HG02840 (cell line): ENCODE measurements around the gene CTCFL.
"Not testable (repeated sequence)": the region's sequence is repeated elsewhere in the genome, so short reads cannot be mapped to it uniquely, and the experiment has no call there.

ENCODE experiments used
- ATAC-seq: cut with Tn5 transposase; IDR thresholded peaks from one replicate; pipeline ENCODE4 v1.9.1; 2021; ENCODE audit warnings: mild to moderate bottlenecking, moderate library complexity, moderate number of reproducible peaks; ENCODE audit not compliant: unreplicated experiment, low FRiP score

Gene CTCFL

DNA sequence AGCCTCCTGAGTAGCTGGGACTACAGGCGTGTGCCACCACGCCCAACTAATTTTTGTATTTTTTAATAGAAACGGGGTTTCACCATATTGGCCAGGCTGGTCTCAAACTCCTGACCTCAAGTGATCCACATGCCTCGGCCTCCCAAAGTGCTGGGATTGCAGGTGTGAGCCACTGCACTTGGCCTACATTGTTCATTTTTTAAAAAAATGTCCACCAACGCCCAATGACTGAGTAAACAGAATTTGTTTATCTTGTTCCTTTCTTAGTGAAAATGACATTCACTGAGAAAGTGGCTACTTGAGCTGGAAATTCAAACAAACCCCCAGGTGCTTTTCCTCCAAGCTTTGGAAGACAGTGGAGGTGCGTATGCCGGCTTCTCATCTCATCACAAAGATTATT, 13.2 kb downstream of the CTCFL start:
- ATAC-seq: not testable (repeated sequence)

- no peak for ATAC-seq
Observed at GRCh38 chr20:57509665-57510237, 15.2 kb downstream of the CTCFL start.

DNA sequence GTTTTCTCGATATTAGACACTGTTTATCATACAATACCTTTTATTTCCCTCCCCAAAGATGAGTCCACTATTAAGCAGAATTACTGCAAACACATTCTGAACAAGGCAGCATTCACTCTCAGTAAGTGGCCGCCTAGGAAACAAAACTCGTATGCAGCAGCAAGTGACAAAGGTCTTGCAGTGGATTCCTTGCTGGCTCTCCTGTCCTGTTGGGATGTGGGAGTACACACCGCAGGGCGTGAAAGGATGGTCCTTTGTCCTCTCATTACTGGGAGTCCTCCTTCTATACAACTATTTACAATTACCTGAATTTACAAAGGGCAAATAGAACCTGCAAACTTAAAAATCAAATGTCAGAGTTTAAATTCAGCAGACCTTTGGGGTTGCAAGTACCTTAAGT, 16.1 kb downstream of the CTCFL start:
- no peak for ATAC-seq

DNA sequence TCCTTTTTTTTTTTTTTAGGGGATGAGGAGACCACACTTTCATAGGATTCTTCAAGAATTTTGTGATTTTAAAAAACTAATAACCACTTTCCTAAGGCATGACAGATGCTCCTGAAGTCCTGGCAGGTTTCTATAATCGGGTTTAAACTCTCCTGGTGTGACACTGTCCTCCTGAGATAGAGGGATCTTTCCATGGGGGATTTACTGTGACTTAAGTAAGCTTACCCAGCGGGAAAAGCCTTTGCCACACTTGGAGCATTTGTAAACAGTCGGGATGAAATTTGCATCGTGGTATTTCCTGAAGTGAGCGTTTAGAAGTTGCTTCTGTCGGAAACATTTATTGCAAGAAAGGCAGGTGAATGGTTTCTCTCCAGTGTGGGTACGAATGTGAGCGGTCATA, 16.6 kb downstream of the CTCFL start:
- no peak for ATAC-seq

- ATAC-seq: no peak
Observed at GRCh38 chr20:57507477-57507876, 17.5 kb downstream of the CTCFL start.

- no peak for ATAC-seq
Observed at GRCh38 chr20:57505979-57506378, 19.0 kb downstream of the CTCFL start.

- ATAC-seq: no peak
Observed at GRCh38 chr20:57504411-57504810, 20.5 kb downstream of the CTCFL start.

- no peak for ATAC-seq
Observed at GRCh38 chr20:57503035-57503658, 21.8 kb downstream of the CTCFL start.

GRCh38 chr20:57502336-57502700, 22.6 kb downstream of the CTCFL start:
- no peak for ATAC-seq

- ATAC-seq: no peak
Observed at GRCh38 chr20:57501461-57502335, 23.2 kb downstream of the CTCFL start.

- no peak for ATAC-seq
Observed at GRCh38 chr20:57500962-57501361, 24.0 kb downstream of the CTCFL start.

- no peak for ATAC-seq
Observed at GRCh38 chr20:57500235-57500634, 24.7 kb downstream of the CTCFL start.

DNA sequence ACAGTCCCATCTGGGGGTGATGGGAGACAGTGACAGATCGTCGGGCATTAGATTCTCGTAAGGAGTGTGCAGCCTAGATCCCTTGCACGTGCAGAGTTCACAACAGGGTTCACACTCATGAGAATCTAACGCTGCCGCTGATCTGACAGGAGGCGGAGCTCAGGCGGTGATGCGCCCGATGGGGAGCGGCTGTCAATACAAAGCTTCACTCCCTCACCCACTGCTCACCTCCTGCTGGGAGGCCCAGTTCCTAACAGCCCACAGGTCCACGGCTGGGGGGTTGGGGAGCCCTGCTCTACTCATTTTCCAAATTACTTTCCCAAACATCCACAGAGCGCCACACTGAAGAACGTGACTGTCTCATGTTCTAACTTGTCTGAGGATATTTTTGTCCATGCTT, 25.3 kb downstream of the CTCFL start:
- no peak for ATAC-seq

GRCh38 chr20:57498425-57499400, 26.2 kb downstream of the CTCFL start:
- ATAC-seq: no peak

- ATAC-seq: no peak
Observed at GRCh38 chr20:57496592-57496991, 28.3 kb downstream of the CTCFL start.

DNA sequence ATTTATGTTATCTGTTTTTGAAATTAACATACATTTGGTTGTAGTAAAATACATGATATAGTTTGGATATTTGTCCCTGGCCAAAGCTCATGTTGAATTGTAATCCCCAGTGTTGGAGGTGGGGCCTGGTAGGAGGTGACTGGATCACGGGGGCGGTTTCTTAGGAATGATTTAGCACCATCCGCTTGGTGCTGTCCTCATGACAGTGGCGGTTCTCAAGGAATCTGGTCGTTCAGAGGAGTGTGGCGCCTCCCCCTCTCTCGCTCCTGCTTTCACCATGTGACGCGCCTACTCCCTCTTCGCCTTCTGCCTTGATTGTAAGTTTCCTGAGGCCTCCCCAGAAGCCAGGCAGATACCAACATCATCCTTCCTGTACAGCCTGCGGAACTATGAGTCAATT, 29.0 kb downstream of the CTCFL start:
- no peak for ATAC-seq

DNA sequence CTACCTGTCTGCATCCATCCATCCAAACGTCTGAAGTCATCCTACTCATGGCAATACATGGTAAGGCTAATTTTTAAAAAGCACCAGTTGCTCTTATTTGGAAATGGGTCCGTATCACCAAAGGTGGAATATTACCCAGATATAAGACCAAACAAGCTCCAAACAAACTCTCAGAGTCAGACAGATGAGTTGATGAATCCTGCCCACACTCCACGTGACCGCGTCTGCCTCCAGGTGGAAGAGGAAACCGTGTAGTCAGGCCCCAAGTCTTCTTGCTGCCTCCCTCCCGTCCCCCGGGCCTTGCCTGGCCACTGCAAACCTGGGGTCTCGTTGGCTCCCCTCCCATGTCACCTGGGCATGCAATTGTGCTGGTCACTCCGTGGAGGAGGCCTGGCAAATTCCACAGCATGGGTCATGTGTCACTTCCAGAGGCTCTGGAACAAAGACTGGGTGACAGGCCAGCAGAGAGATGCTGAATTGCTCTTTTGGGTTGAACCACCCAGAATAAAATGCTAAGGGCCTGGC, 31.8 kb downstream of the CTCFL start:
- ATAC-seq: no peak

DNA sequence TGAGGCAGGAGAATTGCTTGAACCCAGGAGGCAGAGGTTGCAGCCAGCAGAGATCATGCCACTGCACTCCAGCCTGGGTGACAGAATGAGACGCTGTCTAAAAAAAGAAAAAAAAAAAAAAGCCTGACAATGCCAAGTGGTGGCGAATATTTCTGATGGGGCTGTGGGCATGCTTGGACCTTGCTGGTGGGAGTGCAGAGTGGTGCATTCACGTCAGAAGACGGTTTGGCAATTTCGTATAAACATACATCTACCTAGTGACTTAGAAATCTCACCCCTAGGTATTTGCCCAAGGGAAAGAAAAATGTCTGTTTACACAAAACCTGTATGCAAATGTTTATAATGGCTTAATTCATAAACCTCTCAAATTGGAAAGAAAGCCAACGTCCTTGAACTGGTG, 33.6 kb downstream of the CTCFL start:
- no peak for ATAC-seq

DNA sequence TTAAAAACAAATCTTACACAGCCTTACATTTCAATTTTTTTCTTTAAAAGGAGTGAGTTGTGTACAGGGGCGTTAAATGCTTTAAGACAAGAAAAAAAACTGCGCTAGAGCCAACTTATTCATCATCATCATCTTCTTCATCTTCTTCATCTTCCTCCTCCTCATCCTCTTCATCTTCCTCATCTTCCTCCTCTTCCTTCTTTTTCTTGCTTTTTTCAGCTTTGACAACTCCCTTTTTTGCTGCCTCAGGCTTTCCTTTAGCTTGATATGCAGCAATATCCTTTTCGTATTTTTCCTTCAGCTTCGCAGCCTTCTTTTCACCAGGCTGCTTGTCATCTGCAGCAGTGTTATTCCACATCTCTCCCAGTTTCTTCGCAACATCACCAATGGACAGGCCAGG, 36.7 kb downstream of the CTCFL start:
- ATAC-seq: not testable (repeated sequence)

GRCh38 chr20:57485770-57486169, 39.2 kb downstream of the CTCFL start:
- ATAC-seq: no peak
